IPS DF 4.7 (cell line): ENCODE measurements around the gene ACTL10.
"Not testable (repeated sequence)": the region's sequence is repeated elsewhere in the genome, so short reads cannot be mapped to it uniquely, and the experiment has no call there.

Source experiments
- DNase-seq: peaks from one replicate; pipeline ENCODE4 v3.0.0-alpha.2; 2013; ENCODE audit warnings: low spot score; ENCODE audit errors: extremely low read depth

ACTL10 gene

GRCh38 chr20:33693741-33694638 is 27.2 kb downstream of the ACTL10 start:
- DNase-seq: no peak

GRCh38 chr20:33694639-33695012 is 27.9 kb downstream of the ACTL10 start:
- DNase-seq: no peak

- no peak for DNase-seq
These were observed 29.7 kb downstream of the ACTL10 start for GRCh38 chr20:33696448-33696847.

- no peak for DNase-seq
These were observed 30.4 kb downstream of the ACTL10 start for GRCh38 chr20:33697129-33697528.

GRCh38 chr20:33698966-33699365 is 32.2 kb downstream of the ACTL10 start:
- DNase-seq: not testable (repeated sequence)

GRCh38 chr20:33700696-33701441 is 34.1 kb downstream of the ACTL10 start:
- not testable (repeated sequence) for DNase-seq

- no peak for DNase-seq
These were observed 35.1 kb downstream of the ACTL10 start for GRCh38 chr20:33701629-33702450.

- DNase-seq: no peak
These were observed 36.1 kb downstream of the ACTL10 start for GRCh38 chr20:33702861-33703260.

- DNase-seq: no peak
These were observed 36.9 kb downstream of the ACTL10 start for GRCh38 chr20:33703498-33704137.

GRCh38 chr20:33704197-33704924 is 37.6 kb downstream of the ACTL10 start:
- no peak for DNase-seq

GRCh38 chr20:33707668-33708067 is 40.9 kb downstream of the ACTL10 start:
- no peak for DNase-seq

GRCh38 chr20:33709398-33709797 is 42.7 kb downstream of the ACTL10 start:
- DNase-seq: no peak

GRCh38 chr20:33709905-33710541 is 43.3 kb downstream of the ACTL10 start:
- no peak for DNase-seq

GRCh38 chr20:33710681-33711445 is 44.1 kb downstream of the ACTL10 start:
- no peak for DNase-seq

GRCh38 chr20:33711446-33711738 is 44.6 kb downstream of the ACTL10 start:
- no peak for DNase-seq

- no peak for DNase-seq
These were observed 47.2 kb downstream of the ACTL10 start for GRCh38 chr20:33713865-33714367.

GRCh38 chr20:33716498-33716897 is 49.8 kb downstream of the ACTL10 start:
- no peak for DNase-seq
